GM18517 (cell line): Measurements from ENCODE around the gene TPM1.

Experiments used
- ATAC-seq: cut with Tn5 transposase; IDR thresholded peaks from one replicate; pipeline ENCODE4 v1.9.1; 2021; ENCODE audit warnings: mild to moderate bottlenecking, moderate library complexity; ENCODE audit not compliant: unreplicated experiment

Gene TPM1

DNA sequence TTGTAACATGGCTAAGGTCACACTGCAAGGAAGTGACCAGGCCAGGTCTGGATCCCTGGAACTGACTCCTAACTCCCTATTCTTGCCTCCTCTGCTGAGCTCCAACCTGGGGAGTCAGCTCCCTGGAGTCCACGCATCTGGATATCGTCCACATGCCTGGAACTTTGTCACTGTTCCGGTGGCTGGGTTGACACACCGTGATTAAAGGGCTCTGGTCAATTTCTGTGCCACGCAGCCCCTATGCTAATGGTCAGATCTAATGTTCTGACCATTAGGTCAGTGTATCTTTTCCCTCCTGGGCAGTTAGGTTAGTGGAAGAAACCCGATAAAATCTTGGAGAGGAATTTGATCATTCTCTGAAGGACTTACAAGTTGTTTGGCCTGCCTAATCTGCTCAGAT lies 1.6 kb upstream of the TPM1 start:
- ATAC-seq = no peak

DNA sequence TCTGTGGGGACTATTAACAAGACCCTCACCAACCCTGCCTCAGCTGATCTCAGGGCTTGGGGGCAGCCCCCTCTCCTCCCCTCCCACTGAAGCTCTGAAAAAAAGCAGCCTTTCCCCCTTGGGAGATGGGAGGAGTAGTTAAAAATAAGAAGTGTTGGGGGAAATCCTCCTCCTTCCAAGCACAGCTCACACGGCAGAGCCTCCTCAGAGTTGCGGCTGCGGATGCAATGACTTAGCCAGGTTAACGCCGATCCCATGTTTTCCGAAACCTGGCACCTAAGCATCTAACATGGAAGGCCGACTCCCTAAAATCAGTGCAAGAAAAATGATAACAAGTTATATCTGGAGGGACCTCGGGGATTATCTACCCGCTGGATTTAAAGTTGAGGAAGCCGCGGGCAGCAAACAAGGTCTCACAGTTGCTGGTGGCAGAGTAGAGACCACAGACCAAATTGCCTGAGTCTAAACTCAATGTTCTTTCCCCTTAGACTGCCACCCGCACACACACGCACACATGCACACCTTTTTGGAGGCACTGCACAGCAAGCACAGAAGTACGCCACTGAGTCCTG lies 1.1 kb upstream of the TPM1 start:
- ATAC-seq = no peak

DNA sequence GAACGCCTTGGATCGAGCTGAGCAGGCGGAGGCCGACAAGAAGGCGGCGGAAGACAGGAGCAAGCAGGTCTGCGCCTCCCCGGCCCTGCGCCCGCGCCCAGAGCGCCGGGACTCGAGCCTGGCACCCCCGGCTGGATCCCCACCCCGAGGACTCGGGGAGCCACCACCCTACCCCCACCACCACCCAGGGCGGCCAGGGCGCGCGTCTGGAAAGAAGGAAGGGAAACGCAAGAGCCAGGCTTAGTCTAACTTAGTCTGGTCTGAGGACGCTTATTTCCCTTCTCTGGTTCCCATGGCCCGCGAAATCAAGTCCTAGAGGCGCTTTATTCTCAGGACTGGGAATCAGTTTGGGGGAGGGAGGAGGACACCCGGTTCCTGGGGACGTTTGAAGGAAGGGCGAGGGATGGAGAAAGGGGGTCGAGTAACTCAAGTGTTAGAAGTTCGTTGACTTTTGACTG lies 359 bp downstream of the TPM1 start:
- ATAC-seq = no peak

DNA sequence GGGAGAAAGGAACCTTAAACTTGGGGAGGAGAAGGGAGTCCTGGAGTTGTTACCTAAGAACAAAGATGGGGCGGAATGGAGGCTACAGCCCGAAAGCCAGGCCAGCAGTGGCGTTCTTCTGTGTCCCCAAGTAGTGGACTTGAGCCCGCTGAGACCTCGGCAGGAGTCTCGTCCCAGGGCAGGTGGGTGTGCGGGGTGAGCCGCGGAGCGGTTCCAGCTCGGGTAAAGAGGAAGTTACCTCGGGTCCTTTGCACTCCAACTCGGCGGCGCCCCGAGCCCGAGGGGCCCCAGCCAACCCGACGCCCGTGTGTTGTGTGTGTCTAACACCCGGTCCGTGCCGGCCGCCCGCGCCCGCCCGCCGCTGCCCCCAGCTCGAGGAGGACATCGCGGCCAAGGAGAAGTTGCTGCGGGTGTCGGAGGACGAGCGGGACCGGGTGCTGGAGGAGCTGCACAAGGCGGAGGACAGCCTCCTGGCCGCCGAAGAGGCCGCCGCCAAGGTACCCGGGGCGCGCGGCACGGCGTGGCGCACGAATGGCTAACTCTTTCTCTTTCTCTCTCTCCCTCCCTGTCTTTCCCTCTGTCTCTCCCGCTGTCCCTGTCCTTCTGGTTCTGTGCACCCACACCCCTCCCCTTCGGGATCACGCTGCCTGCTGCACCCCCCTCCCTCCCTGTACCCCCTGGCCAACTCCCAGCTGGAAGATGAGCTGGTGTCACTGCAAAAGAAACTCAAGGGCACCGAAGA lies 959 bp downstream of the TPM1 start:
- no peak for ATAC-seq

DNA sequence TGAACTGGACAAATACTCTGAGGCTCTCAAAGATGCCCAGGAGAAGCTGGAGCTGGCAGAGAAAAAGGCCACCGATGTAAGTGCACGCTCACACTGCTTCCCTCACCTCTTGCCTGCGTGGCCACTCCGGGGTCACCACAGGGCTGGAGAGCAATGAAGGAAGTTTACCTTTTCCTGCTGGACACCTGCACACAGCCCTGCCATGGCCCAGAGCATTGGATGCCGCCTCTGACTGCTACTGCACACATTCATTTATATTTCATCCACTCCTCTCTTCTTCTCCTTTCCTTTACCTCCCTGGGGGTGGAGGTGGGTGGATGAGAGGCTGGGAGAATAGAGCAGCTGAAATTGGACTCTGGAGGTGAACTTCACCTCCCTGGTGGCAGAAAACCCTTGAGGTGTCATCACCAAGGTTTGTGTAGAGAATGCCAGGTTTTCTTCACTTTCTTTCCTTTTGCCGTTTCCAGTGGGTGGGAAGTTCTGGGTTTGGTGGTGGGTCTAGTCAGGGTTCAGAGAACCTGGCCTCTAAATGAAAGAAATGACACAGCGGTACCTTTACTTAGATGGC lies 1.6 kb downstream of the TPM1 start:
- ATAC-seq = no peak

DNA sequence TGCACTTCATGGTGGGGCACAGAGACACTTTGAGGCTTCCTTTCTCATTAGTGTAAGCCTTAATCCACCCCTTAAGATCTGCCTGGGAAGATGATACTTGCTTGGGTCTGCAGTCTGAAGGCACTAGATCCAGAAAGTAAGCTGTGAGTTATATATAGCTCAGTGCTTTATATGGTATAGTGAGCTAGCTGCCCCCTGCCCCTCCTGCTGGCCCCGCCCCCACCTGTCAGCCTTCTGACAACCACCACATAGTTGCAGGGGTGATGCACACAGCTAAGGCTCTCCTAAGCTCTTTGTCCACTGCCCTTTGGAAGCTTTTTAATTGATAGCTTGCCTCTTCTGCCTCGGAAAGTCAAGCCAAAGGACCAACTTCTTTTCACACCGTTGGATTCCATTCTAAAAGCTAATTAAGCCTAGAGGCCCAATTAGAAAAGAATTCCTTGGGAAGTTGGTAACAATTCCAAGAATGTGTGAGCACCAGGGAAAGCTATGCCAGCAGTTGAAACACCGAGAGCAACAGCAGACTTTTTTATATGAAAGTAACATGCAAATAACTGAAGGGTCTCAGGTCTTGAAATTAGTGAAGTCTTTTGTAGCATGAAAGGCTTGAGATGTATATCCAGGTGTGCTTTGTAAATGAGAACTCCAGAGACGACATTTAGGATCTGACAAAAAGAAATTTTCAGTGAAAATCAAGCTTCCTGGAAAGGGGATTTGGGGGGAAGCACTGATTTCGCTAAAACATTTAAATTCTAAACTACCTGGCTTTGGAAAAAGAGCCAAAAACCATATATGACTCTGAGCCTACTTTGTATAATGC lies 2.3 kb downstream of the TPM1 start:
- ATAC-seq = no peak

DNA sequence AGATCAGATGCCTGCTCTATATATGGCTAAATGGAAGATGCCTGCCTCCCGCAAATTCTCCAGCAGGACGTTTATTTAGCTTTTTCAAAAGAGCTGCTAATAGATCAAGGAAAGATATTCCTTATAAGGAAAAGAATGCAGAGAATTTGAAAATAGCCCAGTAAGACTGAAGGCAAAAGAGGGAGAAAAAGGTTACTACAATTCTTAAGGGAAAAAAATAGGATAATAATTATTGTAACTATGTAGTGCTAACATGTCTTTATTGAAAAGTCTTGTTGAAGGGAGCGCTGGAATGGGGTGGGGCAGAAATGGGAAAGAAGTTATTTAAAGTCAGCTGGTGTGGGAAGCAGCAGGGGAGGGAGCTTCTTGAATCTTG lies 2.9 kb downstream of the TPM1 start:
- no peak for ATAC-seq

DNA sequence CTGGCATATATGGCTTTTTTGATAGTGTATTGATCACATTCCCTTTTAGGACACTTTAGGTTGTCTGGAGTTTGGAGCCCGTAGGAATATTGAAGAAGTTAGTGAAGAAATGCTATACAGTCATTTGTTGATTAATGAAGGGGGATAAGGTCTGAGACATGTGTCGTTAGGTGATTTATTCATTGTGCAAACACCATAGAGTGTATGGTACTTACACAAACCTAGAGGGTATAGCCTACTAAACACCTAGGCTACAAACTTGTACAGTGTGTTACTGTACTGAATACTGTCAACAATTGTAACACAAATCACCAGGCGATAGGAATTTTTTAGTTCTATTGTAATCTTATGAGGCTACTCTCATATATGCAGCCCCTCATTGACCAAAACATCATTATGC lies 3.3 kb downstream of the TPM1 start:
- no peak for ATAC-seq

DNA sequence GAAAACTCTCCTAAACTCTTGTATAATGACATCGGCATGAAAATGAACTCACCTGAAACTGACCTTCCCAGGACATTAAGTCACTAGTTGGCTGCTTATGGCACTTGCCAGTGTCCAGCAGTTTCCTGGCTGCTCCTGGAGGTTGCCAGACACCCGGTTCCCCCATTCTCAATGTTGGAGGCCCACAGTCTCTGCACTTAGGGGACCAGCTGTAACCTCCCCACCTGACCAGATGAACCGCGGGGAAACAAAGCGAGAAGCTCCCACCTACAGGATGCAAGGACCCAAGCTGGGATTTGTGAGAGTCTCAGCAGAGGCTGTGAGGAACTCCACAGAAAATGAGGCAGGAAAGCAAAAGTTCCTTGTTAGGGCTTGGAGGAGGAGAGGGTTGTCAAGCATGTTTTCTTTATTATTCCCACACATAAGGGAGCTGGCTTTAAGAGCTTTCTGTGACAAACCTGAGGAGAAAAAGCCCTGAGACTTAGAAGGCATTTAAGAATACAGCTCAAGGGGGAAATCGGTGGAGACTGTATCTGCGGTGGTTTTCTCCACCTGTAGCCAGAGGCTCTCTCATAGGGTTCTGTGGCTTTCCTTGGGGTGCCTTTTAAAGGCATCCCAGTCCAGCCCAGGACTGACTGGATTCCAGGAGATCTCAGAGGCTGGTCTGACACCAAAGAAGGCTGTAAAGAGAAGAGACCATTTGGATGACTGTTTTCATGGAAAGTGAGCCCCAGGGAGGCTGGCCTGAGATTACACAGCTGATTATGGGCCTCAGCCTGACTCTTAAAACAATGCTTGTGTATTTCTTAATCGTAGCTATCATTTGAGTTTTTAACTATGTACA lies 4.6 kb downstream of the TPM1 start:
- ATAC-seq = no peak

DNA sequence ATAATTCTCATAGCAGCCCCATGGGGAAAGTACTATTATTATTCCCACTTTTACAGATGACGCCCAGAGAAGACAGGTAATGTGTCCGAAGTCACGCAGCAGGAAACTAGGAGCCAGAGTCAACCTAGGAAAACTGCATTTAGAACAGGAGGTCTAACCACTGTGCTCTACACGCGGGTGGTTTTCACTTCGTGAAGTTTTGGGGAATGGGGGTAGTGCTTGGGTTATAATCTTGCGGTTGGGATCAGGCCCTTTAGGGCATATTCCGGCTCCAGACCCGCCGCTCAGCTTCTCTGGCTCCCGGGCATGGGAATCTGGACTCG lies 5.2 kb downstream of the TPM1 start:
- ATAC-seq = no peak

DNA sequence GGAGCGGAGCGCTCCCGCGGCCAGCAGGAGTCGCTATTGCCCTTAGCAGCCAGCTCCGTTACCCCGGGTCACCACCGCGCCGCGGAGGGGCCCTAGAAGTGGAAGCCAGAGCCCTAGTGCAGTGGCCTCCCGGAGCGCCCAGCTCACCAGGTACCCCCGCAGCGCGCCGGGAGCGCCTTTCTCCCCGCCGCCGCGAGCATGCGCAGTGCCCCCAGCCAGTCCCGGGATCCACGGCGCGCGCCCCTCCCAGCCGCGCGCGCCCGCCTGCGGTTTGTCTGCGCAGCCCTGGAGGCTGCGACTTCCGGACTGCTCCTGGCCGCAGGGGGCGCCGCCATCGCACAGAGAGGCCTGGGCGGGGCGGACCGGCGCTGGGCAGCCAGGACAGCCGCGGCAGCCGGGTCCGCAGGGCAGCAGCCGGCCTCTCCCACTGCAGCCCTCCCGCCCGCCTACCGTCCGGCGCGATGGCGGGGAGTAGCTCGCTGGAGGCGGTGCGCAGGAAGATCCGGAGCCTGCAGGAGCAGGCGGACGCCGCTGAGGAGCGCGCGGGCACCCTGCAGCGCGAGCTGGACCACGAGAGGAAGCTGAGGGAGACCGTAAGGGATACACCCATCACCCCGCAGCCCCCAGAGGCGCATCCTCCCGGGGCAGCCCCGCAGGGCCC lies 5.7 kb downstream of the TPM1 start:
- ATAC-seq = peak; percentile 75

DNA sequence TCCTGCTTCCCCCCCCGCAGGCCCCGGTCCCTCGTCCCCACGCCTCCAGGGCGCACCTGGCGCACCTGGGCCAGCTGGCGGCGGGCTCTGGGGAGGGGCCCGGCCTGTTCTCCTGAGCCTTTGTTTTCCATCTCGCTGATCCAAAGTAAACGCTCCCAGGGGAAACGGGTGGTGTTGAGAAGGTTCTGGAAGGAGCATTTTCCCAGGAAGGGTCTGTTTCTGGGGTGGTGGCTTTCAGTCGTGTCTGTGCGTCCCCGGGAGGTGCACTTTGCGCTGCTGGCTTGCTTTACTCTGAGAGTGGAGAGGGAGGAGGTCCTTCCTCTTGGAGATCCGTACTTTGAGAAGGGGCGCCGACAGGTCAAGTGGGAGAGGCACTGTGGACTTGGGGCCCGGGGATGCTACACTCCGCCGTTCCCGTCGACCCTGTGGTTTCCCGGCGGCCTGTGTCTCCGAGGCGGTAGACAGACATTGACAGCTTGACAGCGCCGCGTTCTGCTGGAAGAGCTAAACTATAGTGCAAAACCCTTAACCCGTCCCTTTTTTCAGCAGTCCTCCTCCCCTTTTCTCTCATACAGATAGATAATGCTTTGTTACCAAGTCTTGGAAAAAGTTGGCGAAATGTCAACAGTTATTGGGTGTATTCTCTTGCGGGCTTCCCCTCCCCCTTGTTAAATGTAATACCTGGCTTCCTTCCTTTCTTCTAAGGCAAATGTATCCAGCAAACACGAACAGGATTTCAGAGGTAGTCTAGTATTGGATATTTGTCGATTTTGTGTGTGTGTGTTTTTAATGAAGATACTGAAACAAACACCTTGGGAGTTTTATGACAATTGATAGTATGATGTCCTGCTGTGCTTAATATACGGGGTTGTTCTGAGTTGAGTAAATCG lies 6.5 kb downstream of the TPM1 start:
- ATAC-seq = peak; percentile 23

DNA sequence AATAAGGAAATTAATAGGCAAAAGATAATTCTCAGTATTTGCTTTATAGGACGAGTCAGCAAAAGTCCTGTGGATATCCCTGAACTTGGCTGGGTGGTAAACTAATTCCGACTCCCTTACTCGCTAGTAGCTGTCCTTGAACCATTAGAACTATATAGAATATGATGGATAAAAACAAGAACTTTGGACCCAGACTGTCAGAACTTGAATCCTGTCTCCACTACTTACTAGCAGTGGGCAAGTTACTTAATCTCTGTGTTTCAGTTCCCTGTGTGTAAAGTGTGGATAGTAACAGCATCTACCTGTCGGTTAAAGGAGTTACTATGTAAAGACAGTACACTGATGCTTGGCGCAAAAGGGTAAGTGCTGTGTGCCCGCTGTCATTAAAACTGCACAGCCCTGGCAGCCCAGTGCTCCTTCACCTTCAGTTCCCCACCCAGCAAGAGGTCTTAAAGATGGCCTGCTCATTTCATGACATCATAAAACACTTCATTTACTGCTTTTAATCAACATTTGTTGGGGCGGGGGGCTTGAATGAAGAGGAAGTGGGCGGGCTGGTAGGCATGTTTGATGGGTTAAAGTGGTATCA lies 7.3 kb downstream of the TPM1 start:
- ATAC-seq = no peak

DNA sequence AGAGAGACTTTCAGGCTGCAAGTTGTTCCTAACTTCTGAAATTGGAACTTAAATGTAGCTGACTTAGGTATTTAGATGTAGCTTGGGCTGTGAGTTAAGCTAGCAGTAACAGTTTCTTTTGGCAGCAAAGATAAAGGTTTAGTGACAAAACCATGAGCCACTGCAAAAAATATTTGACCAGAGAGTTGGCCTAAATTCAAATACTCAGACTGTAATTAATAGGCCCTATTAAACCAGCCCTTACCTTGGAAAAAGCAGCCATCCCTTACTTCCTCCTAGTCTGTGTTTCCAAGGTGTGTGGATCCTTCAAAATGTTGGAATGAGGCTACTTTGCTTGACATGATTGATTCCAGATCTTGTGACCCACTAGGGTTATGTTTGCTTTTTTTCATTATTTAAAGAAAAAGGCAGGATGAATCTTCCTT lies 8.2 kb downstream of the TPM1 start:
- ATAC-seq = no peak

DNA sequence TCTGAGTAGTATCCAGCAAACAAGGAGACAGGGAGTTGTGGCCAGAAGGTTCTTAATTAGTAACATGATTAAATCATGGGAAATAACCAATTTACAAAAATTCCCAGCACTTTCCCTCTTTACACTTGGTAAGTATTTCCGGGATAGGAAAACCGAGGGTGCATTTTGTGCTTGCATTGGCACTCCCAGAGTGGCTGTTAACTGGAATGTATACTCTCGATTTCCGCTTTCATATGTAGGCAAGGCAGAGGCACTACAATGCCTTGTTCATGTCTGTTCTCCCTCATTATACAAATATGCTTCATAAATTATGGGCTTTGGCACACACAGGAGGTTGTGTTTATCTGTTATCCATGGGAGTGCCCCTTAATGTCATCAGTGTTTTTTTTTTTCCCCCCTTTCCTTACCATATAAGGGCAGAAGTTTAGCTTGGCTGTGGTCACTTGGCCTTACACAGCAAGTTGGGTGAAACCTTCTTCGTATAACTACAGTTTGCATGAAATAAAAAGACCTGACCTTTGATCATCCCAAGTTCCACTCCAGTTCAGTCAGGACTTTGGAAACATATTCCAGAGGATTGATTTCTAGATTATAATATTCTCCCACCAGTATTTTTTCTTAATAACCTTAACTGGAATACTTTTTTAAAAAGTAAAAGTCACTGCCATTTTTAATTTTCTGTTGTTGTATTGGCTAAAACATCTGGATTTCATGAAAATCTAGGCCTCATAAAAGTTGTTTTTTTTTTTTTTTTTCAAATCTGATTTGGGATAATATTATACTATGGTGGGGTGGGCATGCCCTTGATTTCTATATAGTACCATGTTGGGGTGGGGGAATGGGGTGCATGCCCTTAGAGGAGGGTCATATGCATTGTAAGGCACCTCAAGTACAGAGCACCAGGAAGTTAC lies 8.9 kb downstream of the TPM1 start:
- ATAC-seq = no peak

DNA sequence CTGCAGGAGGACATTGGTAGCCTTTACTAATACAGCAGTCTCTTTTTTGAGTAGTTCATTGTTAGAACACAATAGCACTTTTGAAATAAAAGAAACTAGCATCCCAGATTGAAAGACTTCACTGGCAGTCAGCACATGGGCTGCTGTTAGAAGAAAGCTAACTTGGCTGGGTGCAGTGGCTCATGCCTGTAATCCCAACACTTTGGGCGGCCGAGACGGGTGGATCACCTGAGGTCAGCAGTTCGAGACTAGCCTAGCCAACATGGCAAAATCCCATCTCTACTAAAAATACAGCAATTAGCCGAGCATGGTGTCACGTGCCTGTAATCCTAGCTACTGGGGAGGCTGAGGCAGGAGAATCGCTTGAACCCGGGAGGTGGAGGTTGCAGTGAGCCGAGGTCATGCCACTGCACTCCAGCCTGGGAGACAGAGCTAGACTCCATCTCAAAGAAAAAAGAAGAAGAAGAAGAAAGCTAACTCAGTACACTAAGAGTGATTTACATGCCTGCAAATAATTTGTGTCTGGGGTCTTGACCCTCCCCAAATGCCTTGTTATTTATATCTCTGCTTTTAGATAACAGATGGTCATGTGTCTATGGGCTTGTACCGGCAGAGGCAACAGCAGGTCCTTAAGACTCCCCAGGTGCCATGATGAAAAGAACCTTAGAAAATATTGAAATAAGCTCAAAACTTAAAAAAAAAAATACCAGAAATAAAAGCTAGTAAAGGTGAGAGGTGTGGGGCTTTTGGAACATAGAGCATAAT lies 9.7 kb downstream of the TPM1 start:
- ATAC-seq = no peak

DNA sequence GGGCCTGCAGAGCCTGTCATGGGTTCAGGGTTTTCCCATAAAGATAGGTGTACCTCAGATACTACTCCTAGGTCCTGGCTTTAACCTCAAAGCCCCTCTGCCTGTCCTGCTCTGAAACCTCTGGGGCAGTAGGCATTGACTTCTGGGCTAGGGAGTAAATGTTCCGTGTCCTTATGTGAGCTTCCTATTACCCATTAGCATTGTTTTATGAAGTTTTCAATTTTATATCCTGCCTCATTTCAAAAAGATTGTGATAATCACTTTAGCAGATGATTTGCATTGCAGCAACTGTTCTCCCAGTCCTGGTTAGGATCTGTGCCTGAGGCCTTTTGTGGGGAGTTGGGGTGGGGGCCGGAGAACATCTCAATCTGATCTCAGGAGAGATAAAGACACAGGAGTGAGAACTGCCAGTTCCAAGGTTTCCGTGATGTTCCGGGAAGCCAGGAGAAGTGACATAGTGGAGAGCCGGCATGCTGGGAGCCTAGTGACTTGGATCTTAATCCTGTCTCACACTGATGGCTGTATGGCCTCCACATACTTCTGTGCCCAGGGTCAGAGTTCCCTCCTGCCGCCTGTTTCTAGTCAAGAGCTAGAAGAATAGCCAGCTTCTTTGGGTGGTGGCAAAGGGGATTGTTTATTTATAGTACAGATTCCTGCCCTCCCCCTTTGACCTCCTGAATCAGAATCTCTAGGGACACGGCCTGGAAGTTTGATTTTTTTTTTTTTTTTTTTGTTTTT lies 10.6 kb downstream of the TPM1 start:
- no peak for ATAC-seq
